Measurements from ENCODE around the gene VASH2. TPM values are rescaled to one million over a fixed set of nuclear protein-coding genes. Genes with fewer than 3 reads are reported as not detected.

VASH2 gene
- total and polyA plus RNA-seq, 2 of the 8 experiments (the other 6 are each of a cell fraction or from before 2014, with no cell fraction given): 44.0 to 187 TPM

GRCh38 chr1:213019450-213019849, 69.1 kb downstream of the VASH2 start:
- ChIA-PET POLR2A (ENCODE audit: partially characterized antibody) (no interaction called here), CTCF (ENCODE audit: partially characterized antibody) (no interaction called here)
- no peak overlapping the region for H2BK20ac ChIP-seq (ENCODE audit: low read length)
- H4K8ac ChIP-seq (ENCODE audit: extremely low read depth, insufficient read depth, low read length): no peak overlapping the region
- H3K23ac ChIP-seq (ENCODE audit: insufficient read length): no peak overlapping the region
- no peak overlapping the region for H3K27ac ChIP-seq (ENCODE audit: low read depth, low read length)
- 88% methylated on average over 4 of the region's 4 CpGs; no CpG with 5 or more reads in 1 of the 2 experiments for WGBS, 2 experiments (ENCODE audit: extremely low coverage in 1 of 2, insufficient coverage in 1 of 2, insufficient read length in 1 of 2, insufficient replicate concordance in 2 of 2, low coverage in 1 of 2, low lambda C conversion rate in 2 of 2, missing lambda C conversion rate in 1 of 2)
- H4K20me1 ChIP-seq (replicated peaks in 1 of 2; ENCODE audit: control insufficient read depth in 1 of 2, insufficient read depth in 2 of 2, low read length in 2 of 2): no peaks in the 10 kb centered on the region
- no peak overlapping the region for H3K4me3 ChIP-seq (ENCODE audit: extremely low read depth in 1 of 4, insufficient read depth in 2 of 4, low read depth in 3 of 4, low read length in 4 of 4)
- H3K27me3 ChIP-seq (replicated peaks in 1 of 4; ENCODE audit: control insufficient read depth in 3 of 4, extremely low read depth in 1 of 4, insufficient read depth in 3 of 4, low read length in 3 of 4): no peaks in the 10 kb centered on the region
- no peak overlapping the region for H2AFZ ChIP-seq (ENCODE audit: low read length)
- H3K36me3 ChIP-seq (ENCODE audit: control insufficient read depth in 2 of 4, insufficient read depth in 4 of 4, low read length in 3 of 4): no peaks in the 10 kb centered on the region
- no peak overlapping the region for H3K56ac ChIP-seq (replicated peaks; ENCODE audit: insufficient read length, low read depth, low read length)
- FAIRE-seq (no peak), DNase-seq (ENCODE audit: low read depth in 1 of 2, low spot score in 2 of 2) (no peak)
- peaks cover 0 to 5% of the 10 kb centered on the region in 2 experiments; a peak in 2 of 4 replicates for H3K79me2 ChIP-seq (ENCODE audit: control insufficient read depth in 1 of 2, insufficient read depth in 2 of 2, low read length in 2 of 2)
- H3K9ac ChIP-seq (replicated peaks in 1 of 4; ENCODE audit: extremely low read depth in 1 of 4, low read depth in 3 of 4, low read length in 3 of 4): no peak overlapping the region
- no peak overlapping the region for H2BK120ac ChIP-seq (replicated peaks; ENCODE audit: low read depth, low read length)
- H3K4me2 ChIP-seq (ENCODE audit: insufficient read depth in 1 of 2, low read depth in 2 of 2, low read length in 2 of 2): no peak overlapping the region
- no peak overlapping the region for H3K4ac ChIP-seq (replicated peaks; ENCODE audit: insufficient read length, low read depth, low read length)
- H3K14ac ChIP-seq (ENCODE audit: insufficient read length): no peak overlapping the region
- H2BK5ac ChIP-seq (ENCODE audit: low read depth, low read length): no peak overlapping the region
- H3K18ac ChIP-seq (ENCODE audit: extremely low read depth, low read length): no peak overlapping the region
- no peak overlapping the region for H2BK15ac ChIP-seq (ENCODE audit: low read length)
- no peak overlapping the region for H4K91ac ChIP-seq (replicated peaks; ENCODE audit: insufficient read length, low read length)
- no peak overlapping the region for H2AK5ac ChIP-seq (ENCODE audit: low read depth, low read length)
- no peaks in the 10 kb centered on the region for H3K79me1 ChIP-seq (ENCODE audit: low read depth, low read length)
- H3K23me2 ChIP-seq (ENCODE audit: low read depth, low read length): peaks cover 3% of the 10 kb centered on the region; the same call in 1 of the 2 replicates
- H3K9me3 ChIP-seq (ENCODE audit: insufficient read depth in 2 of 2, low read depth in 1 of 2, low read length in 1 of 2): no peaks in the 10 kb centered on the region
- H3K4me1 ChIP-seq (replicated peaks in 1 of 4; ENCODE audit: control insufficient read depth in 3 of 4, insufficient read depth in 4 of 4, low read length in 3 of 4): no peaks in the 10 kb centered on the region; a peak in 1 of 7 replicates
- no peak overlapping the region for H4K5ac ChIP-seq (ENCODE audit: insufficient read length, low read depth, low read length)
- H2BK12ac ChIP-seq (ENCODE audit: low read depth, low read length): no peak overlapping the region
- no peak for TF ChIP-seq SAP30 (IDR thresholded peaks at IDR 0.05; ENCODE audit: insufficient read depth, insufficient replicate concordance, low read length)
- no peak for TF ChIP-seq RFX5 (IDR thresholded peaks at IDR 0.05; ENCODE audit: borderline replicate concordance, low read depth, low read length)
- TF ChIP-seq TAF1 (IDR thresholded peaks at IDR 0.05; ENCODE audit: low read depth, low read length): no peak
- no peak for TF ChIP-seq CBX8 (IDR thresholded peaks at IDR 0.05; ENCODE audit: borderline replicate concordance, low read depth, low read length)
- TF ChIP-seq EP300 (IDR thresholded peaks at IDR 0.05; ENCODE audit: borderline replicate concordance in 1 of 2, low read depth in 2 of 2, low read length in 2 of 2): no peak
- TF ChIP-seq E2F6 (IDR thresholded peaks at IDR 0.05): no peak
- TF ChIP-seq ATF2 (IDR thresholded peaks at IDR 0.05; ENCODE audit: low read length): no peak
- TF ChIP-seq CTBP2 (IDR thresholded peaks at IDR 0.05; ENCODE audit: borderline replicate concordance, insufficient read depth, insufficient read length, low read length): no peak
- TF ChIP-seq GTF2F1 (IDR thresholded peaks at IDR 0.05; ENCODE audit: borderline replicate concordance, low read depth, low read length): no peak
- TF ChIP-seq NRF1 (IDR thresholded peaks at IDR 0.05; ENCODE audit: low read depth, low read length): no peak
- no peak for TF ChIP-seq BACH1 (IDR thresholded peaks at IDR 0.05; ENCODE audit: low read length)
- TF ChIP-seq SIRT6 (IDR thresholded peaks at IDR 0.05; ENCODE audit: low read length): no peak
